ENCODE measurements around the gene OGG1.
A peak's percentile ranks its signal among the peaks of the same experiment; 100 is the strongest.

The OGG1 gene

GRCh38 chr3:9727743-9728142 lies 22.0 kb upstream of the OGG1 start:
- no peak for DNase-seq (ENCODE audit: low read depth)

GRCh38 chr3:9729419-9729818 lies 20.3 kb upstream of the OGG1 start:
- no peak for DNase-seq (ENCODE audit: low read depth)

GRCh38 chr3:9730657-9731205 lies 19.0 kb upstream of the OGG1 start:
- no peak for DNase-seq (ENCODE audit: low read depth)

- peak; percentile 98 for DNase-seq (ENCODE audit: low read depth)
Observed at GRCh38 chr3:9731206-9732079, 18.3 kb upstream of the OGG1 start, which contains the start of gene BRPF1. Gene BRPF1, plus strand, starts transcription at chr3:9731735. Its CDS starts 2,406 bp downstream, at chr3:9734141.

- DNase-seq (ENCODE audit: low read depth) = peak; percentile 25
Observed at GRCh38 chr3:9732080-9732739, 17.5 kb upstream of the OGG1 start.

GRCh38 chr3:9732740-9733115 lies 17.0 kb upstream of the OGG1 start:
- no peak for DNase-seq (ENCODE audit: low read depth)

- DNase-seq (ENCODE audit: low read depth) = no peak
Observed at GRCh38 chr3:9736831-9737230, 12.9 kb upstream of the OGG1 start.

- no peak for DNase-seq (ENCODE audit: low read depth)
Observed at GRCh38 chr3:9739181-9739580, 10.6 kb upstream of the OGG1 start.

- no peak for DNase-seq (ENCODE audit: low read depth)
Observed at GRCh38 chr3:9742560-9742959, 7.2 kb upstream of the OGG1 start.

GRCh38 chr3:9743548-9743947 lies 6.2 kb upstream of the OGG1 start:
- DNase-seq (ENCODE audit: low read depth) = no peak

- no peak for DNase-seq (ENCODE audit: low read depth)
Observed at GRCh38 chr3:9744162-9744561, 5.6 kb upstream of the OGG1 start.

GRCh38 chr3:9745521-9745920 lies 4.2 kb upstream of the OGG1 start:
- DNase-seq (ENCODE audit: low read depth) = no peak

GRCh38 chr3:9746330-9746729 lies 3.4 kb upstream of the OGG1 start:
- DNase-seq (ENCODE audit: low read depth) = no peak

GRCh38 chr3:9747267-9747666 lies 2.5 kb upstream of the OGG1 start:
- no peak for DNase-seq (ENCODE audit: low read depth)

GRCh38 chr3:9748031-9748430 lies 1.7 kb upstream of the OGG1 start:
- DNase-seq (ENCODE audit: low read depth) = no peak

- DNase-seq (ENCODE audit: low read depth) = no peak
Observed at GRCh38 chr3:9749296-9749644, 482 bp upstream of the OGG1 start.

- no peak for DNase-seq (ENCODE audit: low read depth)
Observed at GRCh38 chr3:9750556-9751411, 1.0 kb downstream of the OGG1 start.

- no peak for DNase-seq (ENCODE audit: low read depth)
Observed at GRCh38 chr3:9754678-9755077, 4.9 kb downstream of the OGG1 start.

- DNase-seq (ENCODE audit: low read depth) = no peak
Observed at GRCh38 chr3:9757427-9757826, 7.7 kb downstream of the OGG1 start.

GRCh38 chr3:9760779-9761505 lies 11.2 kb downstream of the OGG1 start:
- no peak for DNase-seq (ENCODE audit: low read depth)

- DNase-seq (ENCODE audit: low read depth) = no peak
Observed at GRCh38 chr3:9761919-9762318, 12.2 kb downstream of the OGG1 start.

GRCh38 chr3:9762871-9763270 lies 13.1 kb downstream of the OGG1 start:
- DNase-seq (ENCODE audit: low read depth) = no peak

All from activated T-cell treated with anti-CD3 and anti-CD28 coated beads for 1 hour (primary cell).